Adrenal gland (tissue), 12 donors: ENCODE measurements around the gene CLCA4. TPM values are rescaled to one million over a fixed set of nuclear protein-coding genes. Genes with fewer than 3 reads are reported as not detected.

Experiments
- DNase-seq, 7 donors: peaks; one replicate each; pipeline ENCODE4 v3.0.0-alpha.2; 2019 to 2020
- H3K27ac ChIP-seq, 5 donors: fragments of 200-600 bp; sonication (generic) in 4 of 5; 1 replicate in 3 of 5; 2 replicates in 2 of 5; pipeline versions ENCODE4 v1.5.1 to v1.8.0; 2016 to 2020; ENCODE audit warnings: mild to moderate bottlenecking in 1 of 5
- H3K27me3 ChIP-seq: fragments of 200-600 bp; 2 replicates; pipeline ENCODE4 v1.8.0; 2021
- H3K36me3 ChIP-seq, 2 donors: fragments of 200-600 bp; replicated peaks in 1 of 2; 1 replicate in 1 of 2; 2 replicates in 1 of 2; pipeline versions ENCODE4 v1.5.1 to v1.8.0; 2018 to 2022
- H3K4me1 ChIP-seq, 2 donors: fragments of 200-600 bp; replicated peaks in 1 of 2; 1 replicate in 1 of 2; 2 replicates in 1 of 2; pipeline versions ENCODE4 v1.5.1 to v1.8.0; 2018 to 2021
- H3K4me3 ChIP-seq, 4 donors: fragments of 200-600 bp; sonication (generic) in 3 of 4; one replicate each; pipeline ENCODE4 v1.5.1; 2016 to 2018
- H3K9me3 ChIP-seq, 3 donors: fragments of 200-600 bp; sonication (generic) in 1 of 3; replicated peaks in 1 of 3; 1 replicate in 2 of 3; 2 replicates in 1 of 3; pipeline versions ENCODE4 v1.5.1 to v1.8.0; 2016 to 2021
- CTCF ChIP-seq, 6 experiments: fragments of 450-650 bp in 4 of 6; fragments of 200-600 bp in 2 of 6; sonication (generic) in 1 of 6; IDR thresholded peaks; 1 replicate in 5 of 6; 2 replicates in 1 of 6; pipeline versions ENCODE4 v1.5.1 to v1.8.0; 2016 to 2021; ENCODE audit warnings: antibody characterized with exemption in 6 of 6, mild to moderate bottlenecking in 2 of 6, moderate library complexity in 1 of 6
- POLR2A ChIP-seq, 2 donors: fragments of 450-650 bp; IDR thresholded peaks; one replicate each; pipeline ENCODE4 v1.6.1; 2017; ENCODE audit warnings: antibody characterized with exemption in 2 of 2, mild to moderate bottlenecking in 2 of 2, moderate library complexity in 1 of 2
- WGBS, 4 donors: extraction: QIAGEN DNeasy Blood & Tissue Kit in 2 of 4; methylation state at CpG; one replicate each; pipeline versions ENCODE4 v1.1.5 to v1.1.7; 2013 to 2017; 5-methylcytosine and 5-hydroxymethylcytosine counted together
- intact Hi-C, 2 donors: fragments of 100-400 bp; cut with DNase I; formaldehyde crosslinking; loops; one replicate each; pipeline versions ENCODE4 v1.14.1 to v1.15.0; 2022 to 2023
- polyA plus RNA-seq, 3 donors: library from polyadenylated mRNA; stranded (reverse); fragments of 200-250 nt in 2 of 3; fragments of 350-450 nt in 1 of 3; fragmentation: Illumina TruSeq in 1 of 3; extraction: RNeasy Lipid Tissue Mini Kit (QIAGEN cat#74804) in 1 of 3; gene quantifications; one replicate each; pipeline ENCODE4 v1.2.3, GENCODE V29; 2013 to 2014
- total RNA-seq, 9 donors: library from RNA; depleted of rRNA in 4 of 9; stranded (reverse); fragments of >200 nt in 4 of 9; fragments of 120-200 nt in 1 of 9; fragmentation: NEBNext Ultra II Directional in 1 of 9; extraction: Animal tissue kit (Norgen Biotek cat#: 25700) in 1 of 9; gene quantifications; one replicate each; pipeline versions ENCODE4 v1.1.0 to v1.2.4, GENCODE V29; 2013 to 2023
- donor health status: healthy with polysubstance abuse.
- donor health status: Bipolar disorder and iron deficiency.
- donor health status: DM: yes; HTN: yes; CAD: no.
- donor health status: DM: no; HTN: no; CAD: no.
- donor health status: DM: no; HTN: no; CAD: no.
- donor health status: DM: yes; HTN: yes; CAD: no.

The CLCA4 gene
- total and polyA plus RNA-seq, 12 donors = 0.07 to 0.24 (median 0.20) TPM; not detected in 9

GRCh38 chr1:86541859-86542258, 5.0 kb upstream of the CLCA4 start:
- no peak for DNase-seq
- Histone ChIP-seq H3K4me1 (no peaks in the 10 kb centered on the region), H3K4me3 (no peak overlapping the region), H3K9me3 (no peaks in the 10 kb centered on the region), H3K27me3 (peaks cover 7% of the 10 kb centered on the region), H3K36me3 (no peaks in the 10 kb centered on the region), H3K27ac (no peak overlapping the region)
- intact Hi-C loops = no loop called here
- WGBS, 4 donors = 75 to 81% (median 78%) methylated on average over 2 of the region's 2 CpGs
- TF ChIP-seq POLR2A (IDR thresholded peaks at IDR 0.05) (no peak), CTCF (IDR thresholded peaks at IDR 0.05) (no peak)

GRCh38 chr1:86542631-86543030, 4.2 kb upstream of the CLCA4 start:
- Histone ChIP-seq H3K27me3 (peaks cover 7% of the 10 kb centered on the region), H3K36me3 (no peaks in the 10 kb centered on the region), H3K9me3 (no peaks in the 10 kb centered on the region), H3K4me3 (no peak overlapping the region), H3K4me1 (no peaks in the 10 kb centered on the region), H3K27ac (no peak overlapping the region)
- intact Hi-C loops = no loop called here
- TF ChIP-seq POLR2A (IDR thresholded peaks at IDR 0.05) (no peak), CTCF (IDR thresholded peaks at IDR 0.05) (no peak)
- no peak for DNase-seq

GRCh38 chr1:86548839-86549238, 2.0 kb downstream of the CLCA4 start:
- Histone ChIP-seq H3K36me3 (no peaks in the 10 kb centered on the region), H3K27me3 (peaks cover 3% of the 10 kb centered on the region), H3K4me3 (no peak overlapping the region), H3K4me1 (no peaks in the 10 kb centered on the region), H3K9me3 (no peaks in the 10 kb centered on the region), H3K27ac (no peak overlapping the region)
- intact Hi-C loops = no loop called here
- no peak for DNase-seq
- no peak for TF ChIP-seq POLR2A (IDR thresholded peaks at IDR 0.05)

GRCh38 chr1:86551305-86551704, 4.4 kb downstream of the CLCA4 start:
- Histone ChIP-seq H3K4me1 (no peaks in the 10 kb centered on the region), H3K4me3 (no peak overlapping the region), H3K9me3 (no peaks in the 10 kb centered on the region), H3K27ac (no peak overlapping the region), H3K27me3 (no peaks in the 10 kb centered on the region), H3K36me3 (no peaks in the 10 kb centered on the region)
- TF ChIP-seq POLR2A (IDR thresholded peaks at IDR 0.05) (no peak), CTCF (IDR thresholded peaks at IDR 0.05) (no peak)
- intact Hi-C loops = no loop called here
- no peak for DNase-seq
- 45 to 67% (median 58%) methylated on average over 3 of the region's 3 CpGs for WGBS, 4 donors

- no peak for TF ChIP-seq POLR2A (IDR thresholded peaks at IDR 0.05)
- TF ChIP-seq CTCF (IDR thresholded peaks at IDR 0.05) = no peak
- no peaks in the 10 kb centered on the region for H3K4me1 ChIP-seq
- H3K27me3 ChIP-seq = no peaks in the 10 kb centered on the region
- no peaks in the 10 kb centered on the region for H3K9me3 ChIP-seq
- intact Hi-C loops = no loop called here
- no peaks in the 10 kb centered on the region for H3K36me3 ChIP-seq
- WGBS, 4 donors = 78 to 96% (median 94%) methylated on average over 1 to 19 of the region's 19 CpGs
- DNase-seq = no peak
- no peak overlapping the region for H3K27ac ChIP-seq
- H3K4me3 ChIP-seq = no peak overlapping the region
Measured at GRCh38 chr1:86552376-86552775, 5.5 kb downstream of the CLCA4 start.
